Nephron progenitor cell (in vitro differentiated cells): ENCODE results near the gene CAMK2A.

Experiments used
- DNase-seq: peaks from one replicate; pipeline ENCODE4 v3.0.0; 2021
- H3K27ac Mint-ChIP-seq: 2 replicates; pipeline ENCODE4 v1.8.0; 2021; ENCODE audit warnings: mild to moderate bottlenecking, moderate library complexity, mixed read lengths
- H3K27me3 Mint-ChIP-seq: 2 replicates; pipeline ENCODE4 v1.8.0; 2021; ENCODE audit warnings: mild to moderate bottlenecking, low read depth, mixed read lengths; ENCODE audit not compliant: poor library complexity
- H3K36me3 Mint-ChIP-seq: 2 replicates; pipeline ENCODE4 v1.8.0; 2021; ENCODE audit warnings: low read depth, mixed read lengths
- H3K4me1 Mint-ChIP-seq: 2 replicates; pipeline ENCODE4 v1.8.0; 2021; ENCODE audit warnings: mixed read lengths
- H3K4me3 Mint-ChIP-seq: 2 replicates; pipeline ENCODE4 v1.8.0; 2021; ENCODE audit warnings: mild to moderate bottlenecking, moderate library complexity, mixed read lengths
- H3K9me3 Mint-ChIP-seq: 2 replicates; pipeline ENCODE4 v1.8.0; 2021; ENCODE audit warnings: mild to moderate bottlenecking, moderate library complexity, mixed read lengths
- TF ChIP-seq, protein P1 (sequence below): fragments of 200-600 bp; sonication (generic); IDR thresholded peaks from 2 replicates; pipeline ENCODE4 v1.5.0; 2021; ENCODE audit warnings: antibody characterized with exemption

The CAMK2A gene

GRCh38 chr5:150246429-150246828 lies 43.1 kb downstream of the CAMK2A start:
- no peaks in the 10 kb centered on the region for H3K27me3 Mint-ChIP-seq
- H3K36me3 Mint-ChIP-seq = no peaks in the 10 kb centered on the region
- peak overlapping the region; percentile 78 for H3K27ac Mint-ChIP-seq
- peaks cover 55% of the 10 kb centered on the region for H3K4me1 Mint-ChIP-seq
- H3K4me3 Mint-ChIP-seq = no peak overlapping the region
- DNase-seq = no peak
- TF ChIP-seq, protein P1, sequence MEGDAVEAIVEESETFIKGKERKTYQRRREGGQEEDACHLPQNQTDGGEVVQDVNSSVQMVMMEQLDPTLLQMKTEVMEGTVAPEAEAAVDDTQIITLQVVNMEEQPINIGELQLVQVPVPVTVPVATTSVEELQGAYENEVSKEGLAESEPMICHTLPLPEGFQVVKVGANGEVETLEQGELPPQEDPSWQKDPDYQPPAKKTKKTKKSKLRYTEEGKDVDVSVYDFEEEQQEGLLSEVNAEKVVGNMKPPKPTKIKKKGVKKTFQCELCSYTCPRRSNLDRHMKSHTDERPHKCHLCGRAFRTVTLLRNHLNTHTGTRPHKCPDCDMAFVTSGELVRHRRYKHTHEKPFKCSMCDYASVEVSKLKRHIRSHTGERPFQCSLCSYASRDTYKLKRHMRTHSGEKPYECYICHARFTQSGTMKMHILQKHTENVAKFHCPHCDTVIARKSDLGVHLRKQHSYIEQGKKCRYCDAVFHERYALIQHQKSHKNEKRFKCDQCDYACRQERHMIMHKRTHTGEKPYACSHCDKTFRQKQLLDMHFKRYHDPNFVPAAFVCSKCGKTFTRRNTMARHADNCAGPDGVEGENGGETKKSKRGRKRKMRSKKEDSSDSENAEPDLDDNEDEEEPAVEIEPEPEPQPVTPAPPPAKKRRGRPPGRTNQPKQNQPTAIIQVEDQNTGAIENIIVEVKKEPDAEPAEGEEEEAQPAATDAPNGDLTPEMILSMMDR = no peak
- H3K9me3 Mint-ChIP-seq = no peaks in the 10 kb centered on the region

DNA sequence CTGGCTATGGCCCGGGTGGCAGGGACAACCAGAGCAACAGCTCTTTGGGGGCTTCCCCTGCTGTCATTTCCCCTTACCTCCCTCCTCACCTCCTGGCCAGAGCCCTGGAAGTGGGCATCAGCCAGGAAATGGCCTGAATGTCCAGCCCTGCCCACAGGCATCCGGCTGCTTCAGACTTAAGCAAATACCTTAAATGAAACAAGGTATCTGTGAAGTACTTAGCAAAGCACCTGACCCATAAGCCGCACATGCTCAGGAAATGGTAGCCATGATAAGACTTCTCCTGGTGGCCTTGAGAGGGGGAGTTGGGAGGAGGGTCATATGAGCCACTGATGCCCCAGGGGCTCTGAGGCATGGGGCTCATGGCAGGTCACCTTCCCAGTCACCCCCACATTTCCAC lies 43.8 kb downstream of the CAMK2A start:
- peaks cover 56% of the 10 kb centered on the region for H3K4me1 Mint-ChIP-seq
- DNase-seq = no peak
- TF ChIP-seq, protein P1 = no peak
- H3K27me3 Mint-ChIP-seq = no peaks in the 10 kb centered on the region
- peak overlapping the region; percentile 74 for H3K27ac Mint-ChIP-seq
- no peaks in the 10 kb centered on the region for H3K9me3 Mint-ChIP-seq
- H3K36me3 Mint-ChIP-seq = no peaks in the 10 kb centered on the region
- no peak overlapping the region for H3K4me3 Mint-ChIP-seq

- Mint-ChIP-seq H3K27ac (peak overlapping the region; percentile 74), H3K4me1 (peaks cover 56% of the 10 kb centered on the region), H3K4me3 (peak overlapping the region; percentile 30), H3K36me3 (no peaks in the 10 kb centered on the region), H3K27me3 (no peaks in the 10 kb centered on the region), H3K9me3 (no peaks in the 10 kb centered on the region)
- peak; percentile 58 for DNase-seq
- TF ChIP-seq, protein P1 = no peak
Observed at GRCh38 chr5:150245111-150245789, 44.3 kb downstream of the CAMK2A start.

DNA sequence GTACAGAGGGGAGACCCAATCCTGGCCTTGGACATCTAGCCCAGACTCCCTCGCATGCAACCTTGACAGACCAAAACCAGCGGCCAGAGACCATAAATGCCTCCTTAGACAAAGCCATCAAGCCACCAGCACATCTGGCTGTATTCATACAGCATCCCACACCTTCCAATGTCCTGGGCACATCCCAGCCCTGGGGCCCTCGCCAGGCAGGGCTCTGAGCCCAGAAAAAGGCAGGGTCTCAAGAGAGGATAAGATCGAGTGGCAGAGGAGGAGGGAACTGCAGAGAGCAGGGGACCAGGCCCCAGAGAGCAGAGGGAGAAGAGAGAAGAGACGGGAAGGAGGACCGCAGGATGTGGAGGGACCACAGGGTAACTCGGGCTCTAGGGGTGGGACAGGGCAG lies 45.4 kb downstream of the CAMK2A start:
- H3K36me3 Mint-ChIP-seq = no peaks in the 10 kb centered on the region
- DNase-seq = no peak
- TF ChIP-seq, protein P1 = no peak
- H3K9me3 Mint-ChIP-seq = no peaks in the 10 kb centered on the region
- H3K4me3 Mint-ChIP-seq = no peak overlapping the region
- H3K27ac Mint-ChIP-seq = no peak overlapping the region
- H3K4me1 Mint-ChIP-seq = peaks cover 56% of the 10 kb centered on the region
- H3K27me3 Mint-ChIP-seq = no peaks in the 10 kb centered on the region

GRCh38 chr5:150243590-150243989 lies 46.0 kb downstream of the CAMK2A start:
- H3K4me1 Mint-ChIP-seq = peaks cover 56% of the 10 kb centered on the region
- no peaks in the 10 kb centered on the region for H3K9me3 Mint-ChIP-seq
- H3K4me3 Mint-ChIP-seq = no peak overlapping the region
- DNase-seq = no peak
- TF ChIP-seq, protein P1 = no peak
- H3K27ac Mint-ChIP-seq = no peak overlapping the region
- no peaks in the 10 kb centered on the region for H3K27me3 Mint-ChIP-seq
- no peaks in the 10 kb centered on the region for H3K36me3 Mint-ChIP-seq

- peaks cover 56% of the 10 kb centered on the region for H3K4me1 Mint-ChIP-seq
- no peaks in the 10 kb centered on the region for H3K36me3 Mint-ChIP-seq
- no peak for DNase-seq
- H3K27ac Mint-ChIP-seq = no peak overlapping the region
- H3K4me3 Mint-ChIP-seq = no peak overlapping the region
- H3K9me3 Mint-ChIP-seq = no peaks in the 10 kb centered on the region
- H3K27me3 Mint-ChIP-seq = no peaks in the 10 kb centered on the region
- TF ChIP-seq, protein P1 = no peak
Observed at GRCh38 chr5:150242251-150242894, 47.2 kb downstream of the CAMK2A start.
